COLO829 (cell line): ENCODE results near the gene PPP1R1A.

Source experiments
- DNase-seq: peaks from one replicate; pipeline ENCODE4 v3.0.0; 2012; ENCODE audit warnings: low spot score

PPP1R1A gene

GRCh38 chr12:54535474-54535873, 53.0 kb downstream of the PPP1R1A start:
- no peak for DNase-seq

GRCh38 chr12:54529581-54529980, 58.9 kb downstream of the PPP1R1A start:
- DNase-seq: no peak
